K562 (cell line): ENCODE measurements around the gene TIMM44. TPM values are rescaled to one million over a fixed set of nuclear protein-coding genes. Genes with fewer than 3 reads are reported as not detected.

Experiments
- CHD7 ChIP-seq: fragments of 200-600 bp; sonication (generic); IDR thresholded peaks from one replicate; pipeline ENCODE4 v1.6.1; 2012; ENCODE audit warnings: mild to moderate bottlenecking, low read depth, low read length, inconsistent platforms
- COPS2 ChIP-seq: fragments of 450-650 bp; conservative IDR thresholded peaks from 2 replicates; pipeline ENCODE4 v1.6.1; 2016; ENCODE audit warnings: mild to moderate bottlenecking, moderate library complexity
- ETV5 ChIP-seq: sonication (generic); formaldehyde crosslinking; IDR thresholded peaks from 2 replicates; pipeline ENCODE4 v1.4.0; 2020; ENCODE audit warnings: low read depth, mild to moderate bottlenecking, missing genetic modification reagents
- GTF3C2 ChIP-seq: IDR thresholded peaks from 3 replicates; pipeline ENCODE4 v1.6.1; 2011; ENCODE audit warnings: borderline replicate concordance, mild to moderate bottlenecking, moderate library complexity; ENCODE audit not compliant: insufficient read length; ENCODE audit errors: extremely low read depth
- NEUROD1 ChIP-seq: fragments of 150-350 bp; IDR thresholded peaks from 2 replicates; pipeline ENCODE4 v1.6.1; 2014; ENCODE audit warnings: borderline replicate concordance, low read length, low read depth; ENCODE audit not compliant: partially characterized antibody
- NFATC3 ChIP-seq: fragments of 450-650 bp; IDR thresholded peaks from 2 replicates; pipeline ENCODE4 v1.6.1; 2017; ENCODE audit warnings: mild to moderate bottlenecking
- SIN3A ChIP-seq, 2 experiments: fragments of 150-350 bp in 1 of 2; IDR thresholded peaks; 2 replicates each; pipeline ENCODE4 v1.6.1; 2011 to 2016; ENCODE audit warnings: borderline replicate concordance in 2 of 2, low read depth in 2 of 2, low read length in 2 of 2, mild to moderate bottlenecking in 2 of 2, moderate library complexity in 2 of 2; ENCODE audit not compliant: control insufficient read depth in 1 of 2
- ZNF224 ChIP-seq: sonication (generic); formaldehyde crosslinking; IDR thresholded peaks from 2 replicates; pipeline ENCODE4 v1.8.0; 2022; ENCODE audit warnings: mild to moderate bottlenecking, missing genetic modification reagents
- ZNF253 ChIP-seq: fragments of 250-450 bp; sonication (Bioruptor Pico); conservative IDR thresholded peaks from 2 replicates; pipeline ENCODE4 v1.6.1; 2021; ENCODE audit warnings: mild to moderate bottlenecking
- polyA plus RNA-seq, 8 experiments: library from polyadenylated mRNA; depleted of rRNA in 4 of 8; stranded (reverse) in 5 of 8; unstranded in 3 of 8; fragments of >200 nt; fragmentation: Nextera tagmentation in 2 of 8; fragmentation: Illumina TruSeq in 1 of 8; extraction: Ambion mirVana in 2 of 8; extraction: Trizol in 1 of 8; gene quantifications; 2 replicates each; pipeline versions ENCODE4 v1.2.1 to v1.2.3, GENCODE V29; 2011 to 2014; ENCODE audit warnings: inconsistent platforms in 1 of 8, missing spikeins in 1 of 8
- total RNA-seq, 7 experiments: library from RNA; depleted of rRNA in 6 of 7; stranded (reverse); fragments of >200 nt in 6 of 7; fragmentation: Illumina TruSeq in 2 of 7; extraction: Trizol in 2 of 7; gene quantifications; 2 replicates each; pipeline versions ENCODE4 v1.2.1 to v1.2.3, GENCODE V29; 2011 to 2021; ENCODE audit warnings: low replicate concordance in 1 of 7
- TF ChIP-seq, protein P1 (sequence below): fragments of 250-450 bp; sonication (Bioruptor Pico); IDR thresholded peaks from 2 replicates; pipeline ENCODE4 v1.5.1; 2021; ENCODE audit warnings: mild to moderate bottlenecking

Gene TIMM44
- total and polyA plus RNA-seq, 9 of the 15 experiments (the other 6 are each of a cell fraction or from before 2014, with no cell fraction given) = 10.3 to 231 (median 89.3) TPM

DNA sequence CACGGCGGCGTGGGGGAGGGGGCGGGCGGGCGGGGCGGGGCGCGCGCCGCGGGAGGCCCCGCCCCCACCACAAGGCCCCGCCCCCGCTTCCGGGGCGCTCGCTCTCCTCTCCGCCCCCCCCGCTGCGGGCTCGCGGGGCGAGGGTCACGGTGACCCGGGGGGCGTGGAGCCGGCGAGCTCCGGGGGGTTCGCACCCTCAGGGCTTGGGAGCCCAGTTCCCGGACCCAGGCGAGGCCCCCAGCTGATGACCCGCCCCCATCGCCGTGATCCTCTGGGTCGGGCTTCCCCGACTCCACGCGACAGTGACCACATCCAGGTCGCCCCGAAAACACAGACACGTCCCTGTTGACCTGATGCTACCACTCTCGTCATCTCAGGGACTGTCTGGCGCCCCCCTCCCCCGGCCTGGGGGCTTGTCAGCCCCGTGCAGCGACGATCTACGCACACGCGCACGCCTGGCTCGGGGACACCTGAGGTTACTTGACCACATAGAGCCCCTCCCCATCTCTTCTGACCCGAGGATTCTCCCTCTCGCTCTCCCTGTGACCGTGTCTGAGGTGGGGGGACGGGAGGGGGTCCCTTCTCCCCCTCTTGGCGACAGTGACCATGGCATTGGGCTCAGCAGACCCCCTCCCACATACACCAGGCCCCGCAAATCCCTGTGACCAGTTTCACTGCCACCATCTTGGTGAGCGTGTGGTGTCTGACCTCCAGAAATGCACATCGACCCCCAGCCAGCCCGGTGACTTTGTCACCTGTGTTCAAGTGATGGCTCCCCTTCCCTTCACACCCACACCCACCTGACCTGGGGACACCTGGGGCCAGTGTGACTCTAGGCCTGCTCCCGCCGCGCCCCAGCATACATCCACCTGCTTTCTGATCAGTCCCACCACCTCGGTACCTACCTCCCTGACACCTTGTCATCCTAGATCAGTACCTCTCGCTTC, 39.1 kb downstream of the TIMM44 start (continued):
- no peak for TF ChIP-seq CHD7
- no peak for TF ChIP-seq NFATC3
- TF ChIP-seq NEUROD1 = no peak
- TF ChIP-seq SIN3A (IDR thresholded peaks at IDR 0.05; ENCODE audit: borderline replicate concordance in 2 of 2, control insufficient read depth in 1 of 2, low read depth in 2 of 2, low read length in 2 of 2) = peak; percentile 71 to 73; a peak in 2 of 4 replicates
- TF ChIP-seq, protein P1, sequence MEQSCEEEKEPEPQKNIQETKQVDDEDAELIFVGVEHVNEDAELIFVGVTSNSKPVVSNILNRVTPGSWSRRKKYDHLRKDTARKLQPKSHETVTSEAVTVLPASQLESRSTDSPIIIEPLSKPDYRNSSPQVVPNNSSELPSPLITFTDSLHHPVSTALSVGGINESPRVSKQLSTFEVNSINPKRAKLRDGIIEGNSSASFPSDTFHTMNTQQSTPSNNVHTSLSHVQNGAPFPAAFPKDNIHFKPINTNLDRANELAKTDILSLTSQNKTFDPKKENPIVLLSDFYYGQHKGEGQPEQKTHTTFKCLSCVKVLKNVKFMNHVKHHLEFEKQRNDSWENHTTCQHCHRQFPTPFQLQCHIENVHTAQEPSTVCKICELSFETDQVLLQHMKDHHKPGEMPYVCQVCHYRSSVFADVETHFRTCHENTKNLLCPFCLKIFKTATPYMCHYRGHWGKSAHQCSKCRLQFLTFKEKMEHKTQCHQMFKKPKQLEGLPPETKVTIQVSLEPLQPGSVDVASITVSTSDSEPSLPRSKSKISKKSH (CRISPR knock-in tag) = no peak
- TF ChIP-seq ETV5 (CRISPR knock-in tag) = no peak
- no peak for TF ChIP-seq ZNF224
- no peak for TF ChIP-seq ZNF253 (CRISPR knock-in tag)
- no peak for TF ChIP-seq GTF3C2
- no peak for TF ChIP-seq COPS2
